ENCODE data around the gene PLSCR3.
A peak's percentile ranks its signal among the peaks of the same experiment; 100 is the strongest.

Gene PLSCR3

DNA sequence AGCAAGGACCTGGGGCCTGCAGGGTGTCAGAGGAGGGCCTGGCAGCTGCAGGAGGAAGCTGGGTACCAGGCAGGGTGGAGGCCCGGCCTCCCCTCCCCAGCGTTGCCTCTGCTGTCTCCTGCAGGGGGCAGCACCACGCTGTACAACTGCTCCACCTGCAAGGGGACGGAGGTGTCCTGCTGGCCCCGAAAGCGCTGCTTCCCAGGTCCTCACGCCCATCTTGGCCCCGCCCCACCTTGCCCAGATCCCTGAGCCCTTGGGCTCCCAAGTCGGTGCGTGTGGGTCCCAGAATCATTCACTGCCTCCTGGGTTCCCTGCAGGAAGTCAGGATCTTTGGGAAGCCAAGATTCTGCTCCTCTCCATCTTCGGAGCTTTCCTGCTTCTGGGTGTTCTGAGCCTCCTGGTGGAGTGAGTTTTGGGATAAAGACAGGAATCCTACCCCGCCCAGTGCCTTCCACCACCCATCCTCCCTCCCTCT is 38.2 kb downstream of the PLSCR3 start:
- H3K36me3 Mint-ChIP-seq = no peaks in the 10 kb centered on the region

DNA sequence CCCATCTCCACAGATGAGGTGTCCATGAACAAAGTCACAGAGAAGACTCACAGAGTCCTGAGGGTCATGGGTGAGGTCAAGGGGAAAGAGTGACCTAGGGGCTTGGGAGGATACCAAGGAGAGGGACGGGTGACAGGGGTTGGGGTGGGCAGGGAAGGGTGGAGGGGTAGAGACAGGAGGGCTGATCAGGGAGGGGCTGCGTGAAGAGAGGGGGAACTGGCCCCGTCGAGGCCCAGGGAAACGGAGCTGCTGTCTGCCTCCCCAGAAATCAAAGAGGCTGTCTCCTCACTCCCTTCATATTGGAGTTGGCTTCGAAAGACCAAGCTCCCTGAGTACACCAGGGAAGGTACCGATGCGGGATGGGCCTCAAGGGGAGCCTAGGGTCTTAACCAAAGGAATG is 38.8 kb downstream of the PLSCR3 start:
- H3K36me3 Mint-ChIP-seq = no peaks in the 10 kb centered on the region
- H3K27ac Mint-ChIP-seq = no peak overlapping the region

More for the DNA sequence above, 38.2 kb downstream of the PLSCR3 start:
- Mint-ChIP-seq H3K4me1 (ENCODE audit: low read depth) (peaks cover 14% of the 10 kb centered on the region), H3K27me3 (no peaks in the 10 kb centered on the region), H3K27ac (no peak overlapping the region), H3K4me3 (no peak overlapping the region), H3K9me3 (ENCODE audit: low read depth) (no peaks in the 10 kb centered on the region)

DNA sequence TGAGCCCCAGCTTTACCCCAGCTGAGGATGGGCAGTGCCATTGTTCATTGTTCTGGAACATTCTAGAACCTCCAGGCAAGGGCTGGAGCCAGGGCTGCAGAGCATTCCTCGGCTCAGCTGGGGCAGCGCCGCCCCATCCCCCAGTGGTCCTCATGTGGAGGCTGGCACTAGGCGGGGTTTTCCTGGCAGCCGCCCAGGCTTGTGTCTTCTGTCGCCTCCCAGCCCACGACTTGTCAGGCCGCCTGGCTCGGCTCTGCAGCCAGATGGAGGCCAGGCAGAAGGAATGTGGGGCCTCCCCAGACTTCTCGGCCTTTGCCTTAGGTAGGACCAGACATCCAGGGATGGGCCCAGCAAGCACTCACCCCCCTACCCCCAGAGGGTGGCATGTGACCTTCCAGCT is 39.3 kb downstream of the PLSCR3 start, which contains the start of gene TMEM95:
TSS of gene TMEM95 (plus strand) at position 104 of the 400 bp plus-strand sequence. CDS start at position 153, 49 bp downstream.
- Mint-ChIP-seq H3K36me3 (no peaks in the 10 kb centered on the region), H3K4me1 (ENCODE audit: low read depth) (peaks cover 17% of the 10 kb centered on the region), H3K27me3 (no peaks in the 10 kb centered on the region), H3K9me3 (ENCODE audit: low read depth) (no peaks in the 10 kb centered on the region), H3K4me3 (no peak within 1 kb of the TSS), H3K27ac (peak within 1 kb of the TSS; percentile 2)

More for the DNA sequence above, 38.8 kb downstream of the PLSCR3 start:
- no peaks in the 10 kb centered on the region for H3K27me3 Mint-ChIP-seq
- no peak overlapping the region for H3K4me3 Mint-ChIP-seq
- H3K9me3 Mint-ChIP-seq (ENCODE audit: low read depth) = no peaks in the 10 kb centered on the region
- peaks cover 14% of the 10 kb centered on the region for H3K4me1 Mint-ChIP-seq (ENCODE audit: low read depth)

DNA sequence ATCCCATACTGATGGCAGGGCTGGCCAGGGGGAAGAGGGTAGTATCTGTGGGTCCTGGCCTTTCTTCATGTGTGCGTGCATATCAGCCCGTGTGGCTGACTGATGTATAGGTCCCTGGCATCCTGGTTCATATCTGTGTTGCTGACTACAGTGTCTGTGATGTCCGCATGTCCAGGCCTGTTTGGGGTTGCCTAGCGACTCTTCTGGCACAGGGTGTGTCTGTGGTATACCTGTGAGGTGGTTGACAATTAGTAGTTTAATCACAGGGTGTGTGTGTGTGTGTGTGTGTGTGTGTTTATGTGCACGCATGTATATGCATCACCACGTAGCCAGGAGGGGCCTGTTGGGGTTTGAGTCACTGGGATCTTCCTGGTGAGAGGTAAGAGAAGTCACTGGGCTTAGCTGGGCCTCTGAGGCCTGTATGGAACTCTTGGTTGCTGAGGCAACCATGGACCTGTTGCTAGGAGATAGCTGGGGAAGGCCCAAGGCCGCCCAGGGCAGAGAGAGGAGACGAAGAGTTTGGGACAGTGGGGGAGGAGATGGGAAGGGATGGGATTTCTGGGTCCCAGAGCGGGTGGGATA is 40.0 kb downstream of the PLSCR3 start:
- Mint-ChIP-seq H3K4me1 (ENCODE audit: low read depth) (peaks cover 22% of the 10 kb centered on the region), H3K4me3 (no peak overlapping the region), H3K27ac (peak overlapping the region; percentile 2), H3K36me3 (no peaks in the 10 kb centered on the region), H3K27me3 (no peaks in the 10 kb centered on the region), H3K9me3 (ENCODE audit: low read depth) (no peaks in the 10 kb centered on the region)

DNA sequence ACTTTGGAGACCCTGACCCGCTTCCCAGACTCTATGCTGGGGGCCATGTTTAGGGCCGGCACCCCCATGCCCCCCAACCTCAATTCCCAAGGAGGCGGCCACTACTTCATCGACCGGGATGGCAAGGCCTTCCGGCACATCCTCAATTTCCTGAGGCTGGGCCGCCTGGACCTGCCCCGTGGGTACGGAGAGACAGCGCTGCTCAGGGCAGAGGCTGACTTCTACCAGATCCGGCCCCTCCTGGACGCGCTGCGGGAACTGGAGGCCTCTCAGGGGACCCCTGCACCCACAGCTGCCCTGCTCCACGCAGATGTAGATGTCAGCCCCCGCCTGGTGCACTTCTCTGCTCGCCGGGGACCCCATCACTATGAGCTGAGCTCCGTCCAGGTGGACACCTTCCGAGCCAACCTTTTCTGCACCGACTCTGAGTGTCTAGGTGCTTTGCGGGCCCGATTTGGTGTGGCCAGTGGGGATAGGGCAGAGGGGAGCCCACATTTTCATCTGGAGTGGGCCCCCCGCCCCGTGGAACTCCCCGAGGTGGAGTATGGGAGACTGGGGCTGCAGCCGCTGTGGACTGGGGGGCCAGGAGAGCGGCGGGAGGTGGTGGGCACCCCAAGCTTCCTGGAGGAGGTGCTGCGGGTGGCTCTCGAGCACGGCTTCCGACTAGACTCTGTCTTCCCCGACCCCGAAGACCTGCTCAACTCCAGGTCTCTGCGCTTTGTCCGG is 41.3 kb downstream of the PLSCR3 start:
- Mint-ChIP-seq H3K9me3 (ENCODE audit: low read depth) (no peaks in the 10 kb centered on the region), H3K27ac (no peak overlapping the region), H3K4me1 (ENCODE audit: low read depth) (peaks cover 24% of the 10 kb centered on the region), H3K27me3 (no peaks in the 10 kb centered on the region), H3K4me3 (peak overlapping the region; percentile 86), H3K36me3 (no peaks in the 10 kb centered on the region)

DNA sequence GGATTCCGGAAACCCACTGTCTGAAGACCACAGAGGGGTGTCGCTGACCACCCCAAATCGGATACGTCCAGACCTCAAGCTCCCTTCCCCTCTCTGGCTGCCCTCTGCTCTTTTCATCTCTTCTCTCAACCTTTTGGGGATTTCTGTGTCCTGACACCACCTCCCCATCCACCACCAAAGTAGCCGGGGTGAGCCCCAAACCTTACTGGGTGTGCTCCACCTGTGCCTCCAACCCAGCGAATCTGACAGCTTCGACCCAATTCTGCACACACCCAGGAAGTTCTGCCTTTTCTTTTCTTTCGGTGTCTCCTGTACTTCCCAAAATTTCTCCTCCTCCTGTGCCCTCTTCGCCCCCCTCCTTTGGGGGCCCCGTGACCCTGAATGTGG is 41.8 kb downstream of the PLSCR3 start:
- H3K36me3 Mint-ChIP-seq = no peaks in the 10 kb centered on the region
- peaks cover 24% of the 10 kb centered on the region for H3K4me1 Mint-ChIP-seq (ENCODE audit: low read depth)
- no peaks in the 10 kb centered on the region for H3K9me3 Mint-ChIP-seq (ENCODE audit: low read depth)
- peak overlapping the region; percentile 79 for H3K27ac Mint-ChIP-seq
- H3K4me3 Mint-ChIP-seq = peak overlapping the region; percentile 86
- no peaks in the 10 kb centered on the region for H3K27me3 Mint-ChIP-seq

DNA sequence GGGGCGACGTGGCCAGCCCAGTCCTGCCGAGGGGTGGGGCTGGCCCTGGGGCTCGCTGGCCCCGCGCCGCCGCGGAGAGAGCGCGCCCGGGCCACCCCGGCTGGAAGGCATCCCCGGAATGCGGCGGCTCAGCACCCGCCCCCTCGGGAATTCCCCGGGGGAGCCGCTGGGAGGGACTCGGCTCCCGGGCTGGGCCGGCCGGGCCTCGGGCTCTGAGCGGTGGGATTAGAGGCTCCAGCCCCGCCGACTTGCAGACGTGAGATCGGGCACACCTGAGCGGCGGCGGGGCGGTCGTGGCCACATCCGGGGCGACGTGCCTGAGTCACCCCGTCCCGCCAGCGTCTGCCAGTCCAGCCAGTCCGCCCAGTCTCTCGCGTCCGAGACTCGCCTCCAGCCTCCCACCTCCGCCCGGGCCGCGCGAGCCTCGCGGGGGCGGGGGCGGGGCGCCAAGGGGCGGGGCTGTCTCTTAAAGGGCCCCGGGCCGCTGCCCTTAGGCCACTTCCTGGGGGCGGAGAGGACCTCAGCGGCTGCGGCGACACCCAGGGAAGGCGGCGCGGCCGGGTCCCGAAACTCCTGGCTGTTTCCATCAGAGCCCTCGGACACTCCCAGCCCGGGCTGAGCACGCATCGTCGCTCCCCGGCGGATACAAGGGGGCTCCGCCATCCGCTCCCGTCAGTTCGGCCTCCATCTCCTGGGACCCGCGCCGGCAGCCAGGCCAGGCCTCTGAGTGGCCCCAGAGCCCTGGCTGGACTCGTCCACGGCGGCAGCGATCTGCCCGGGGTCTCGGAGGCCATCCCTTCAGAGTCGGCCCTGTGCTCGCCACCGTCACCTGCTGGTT is 42.4 kb downstream of the PLSCR3 start, which contains the start of gene KCTD11:
TSS of gene KCTD11 (plus strand) at position 498 of the 838 bp plus-strand sequence.
- Mint-ChIP-seq H3K36me3 (no peaks in the 10 kb centered on the region), H3K27me3 (no peaks in the 10 kb centered on the region), H3K9me3 (ENCODE audit: low read depth) (no peaks in the 10 kb centered on the region), H3K27ac (peak within 1 kb of the TSS; percentile 79), H3K4me3 (peak within 1 kb of the TSS; percentile 86), H3K4me1 (ENCODE audit: low read depth) (peaks cover 24% of the 10 kb centered on the region)

DNA sequence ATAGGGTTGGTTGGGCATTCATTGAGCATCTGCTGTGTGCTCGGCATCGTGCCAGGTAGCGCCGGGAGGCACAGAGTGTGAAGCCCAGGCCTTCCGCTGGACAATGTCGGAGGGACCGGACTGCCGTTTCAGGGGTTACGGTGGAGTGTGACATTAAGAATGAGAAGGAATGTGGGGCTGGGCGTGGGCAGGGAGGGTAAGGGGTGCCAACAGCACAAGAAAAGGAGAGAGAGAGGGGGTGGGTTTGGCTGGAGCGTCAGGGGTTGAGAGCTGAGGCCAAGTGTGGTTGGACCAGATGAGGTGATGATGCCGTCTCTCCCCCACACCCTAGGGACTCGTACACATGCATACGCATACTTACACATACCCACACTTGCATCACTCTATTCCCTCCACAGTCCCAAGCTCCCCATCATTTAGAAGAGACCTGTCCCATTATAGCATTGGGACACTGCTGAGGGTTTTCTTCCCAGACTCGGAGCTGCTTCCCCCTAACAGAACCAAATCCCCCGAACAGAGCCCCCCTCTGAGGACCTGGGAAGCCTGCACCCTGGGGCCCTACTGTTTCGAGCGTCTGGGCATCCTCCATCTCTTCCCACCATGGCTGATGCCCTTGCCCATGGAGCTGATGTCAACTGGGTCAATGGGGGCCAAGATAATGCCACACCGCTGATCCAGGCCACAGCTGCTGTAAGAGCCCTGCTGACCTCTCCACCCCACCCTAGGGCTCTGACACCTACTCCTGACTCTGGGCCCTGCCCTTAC is 45.7 kb downstream of the PLSCR3 start:
- Mint-ChIP-seq H3K4me3 (no peak overlapping the region), H3K36me3 (no peaks in the 10 kb centered on the region), H3K27me3 (no peaks in the 10 kb centered on the region), H3K27ac (no peak overlapping the region), H3K9me3 (ENCODE audit: low read depth) (no peaks in the 10 kb centered on the region), H3K4me1 (ENCODE audit: low read depth) (peaks cover 22% of the 10 kb centered on the region)

DNA sequence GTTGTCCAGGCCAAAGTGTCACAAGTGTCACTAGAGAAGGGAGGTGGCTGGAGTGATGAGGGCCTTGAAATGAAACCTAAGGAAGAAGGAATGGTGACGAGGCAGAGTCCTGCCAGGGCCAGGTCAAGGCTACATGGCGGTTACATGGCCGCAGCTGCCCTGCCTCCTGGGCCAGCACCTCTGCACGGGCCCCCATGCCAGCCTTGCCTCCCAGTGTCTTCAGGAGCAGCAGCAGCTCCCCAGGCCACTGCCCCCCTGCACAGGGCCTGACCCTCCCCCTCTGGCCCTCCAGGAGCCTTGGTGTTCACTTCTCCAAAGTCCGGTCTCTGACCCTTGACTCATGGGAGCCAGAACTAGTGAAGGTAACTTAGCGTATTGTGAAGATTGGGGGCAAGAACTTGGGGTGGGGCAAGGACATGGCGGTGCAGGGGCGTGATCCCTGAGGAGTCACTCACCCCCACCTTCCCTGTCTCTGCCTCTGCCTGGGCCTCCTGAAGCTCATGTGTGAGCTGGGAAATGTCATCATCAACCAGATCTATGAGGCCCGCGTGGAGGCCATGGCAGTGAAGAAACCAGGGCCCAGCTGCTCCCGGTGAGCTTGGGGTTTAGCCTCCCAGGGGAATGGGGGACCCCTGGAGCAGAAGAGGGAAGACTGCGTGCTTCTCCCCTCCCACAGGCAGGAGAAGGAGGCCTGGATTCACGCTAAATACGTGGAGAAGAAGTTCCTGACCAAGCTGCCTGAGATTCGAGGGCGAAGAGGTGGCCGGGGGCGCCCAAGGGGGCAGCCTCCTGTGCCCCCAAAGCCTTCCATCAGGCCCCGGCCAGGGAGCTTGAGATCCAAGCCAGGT is 46.5 kb downstream of the PLSCR3 start:
- H3K4me1 Mint-ChIP-seq (ENCODE audit: low read depth) = peaks cover 23% of the 10 kb centered on the region

DNA sequence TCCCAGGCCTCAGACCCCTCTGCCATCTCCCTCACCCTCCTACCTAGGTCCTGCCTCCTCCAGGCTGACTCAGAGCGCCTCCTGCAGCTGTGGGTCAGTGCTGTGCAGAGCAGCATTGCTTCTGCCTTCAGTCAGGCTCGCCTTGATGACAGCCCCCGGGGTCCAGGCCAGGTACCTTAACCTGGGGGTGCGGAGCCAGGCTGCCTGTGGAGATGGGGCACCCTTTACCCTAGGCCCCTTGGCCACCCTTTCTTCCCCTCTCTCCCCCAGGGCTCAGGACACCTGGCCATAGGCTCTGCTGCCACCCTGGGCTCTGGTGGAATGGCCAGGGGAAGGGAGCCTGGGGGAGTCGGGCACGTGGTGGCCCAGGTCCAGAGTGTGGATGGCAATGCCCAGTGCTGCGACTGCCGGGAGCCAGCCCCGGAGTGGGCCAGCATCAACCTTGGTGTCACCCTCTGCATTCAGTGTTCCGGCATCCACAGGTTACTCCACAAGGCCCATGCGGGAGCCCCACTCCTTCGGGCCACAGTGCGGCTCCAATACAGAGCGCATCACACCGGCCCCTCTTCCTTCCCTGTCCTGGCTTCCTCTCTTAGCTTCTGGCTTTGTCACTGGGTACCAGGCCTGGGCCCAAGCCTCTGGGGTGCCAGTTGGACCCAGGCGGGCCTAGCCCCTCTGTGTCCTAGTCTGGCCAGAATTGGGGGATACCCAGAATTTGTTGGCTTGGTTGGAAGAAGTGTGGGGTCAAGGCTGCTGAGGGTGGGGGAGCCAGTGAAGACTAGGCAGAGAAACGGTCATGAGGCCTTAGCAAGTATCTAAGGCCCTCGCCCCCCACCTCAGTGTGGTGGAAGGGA is 47.3 kb downstream of the PLSCR3 start:
- H3K9me3 Mint-ChIP-seq (ENCODE audit: low read depth) = no peaks in the 10 kb centered on the region
- no peak overlapping the region for H3K4me3 Mint-ChIP-seq
- no peaks in the 10 kb centered on the region for H3K36me3 Mint-ChIP-seq
- H3K27ac Mint-ChIP-seq = no peak overlapping the region
- H3K27me3 Mint-ChIP-seq = no peaks in the 10 kb centered on the region
- H3K4me1 Mint-ChIP-seq (ENCODE audit: low read depth) = peaks cover 18% of the 10 kb centered on the region

More for the DNA sequence above, 46.5 kb downstream of the PLSCR3 start:
- H3K27ac Mint-ChIP-seq = no peak overlapping the region
- no peaks in the 10 kb centered on the region for H3K27me3 Mint-ChIP-seq
- no peak overlapping the region for H3K4me3 Mint-ChIP-seq
- no peaks in the 10 kb centered on the region for H3K9me3 Mint-ChIP-seq (ENCODE audit: low read depth)
- no peaks in the 10 kb centered on the region for H3K36me3 Mint-ChIP-seq

DNA sequence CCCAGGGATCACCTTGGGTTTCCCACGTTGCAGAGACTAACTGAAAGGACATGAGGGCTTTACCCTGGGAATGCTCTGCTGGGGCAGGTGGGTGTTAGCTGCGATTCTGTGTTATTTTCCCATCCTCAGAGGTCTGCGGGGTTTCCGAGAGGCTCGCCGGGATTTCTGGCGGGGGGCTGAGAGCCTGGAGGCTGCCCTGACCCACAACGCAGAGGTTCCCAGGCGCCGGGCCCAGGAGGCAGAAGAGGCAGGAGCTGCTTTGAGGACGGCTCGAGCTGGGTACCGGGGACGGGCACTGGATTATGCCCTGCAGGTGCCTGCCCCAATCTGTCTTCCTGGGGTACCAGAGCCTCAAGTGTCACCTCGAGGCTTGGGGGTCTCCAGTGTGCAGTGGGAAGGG is 51.1 kb downstream of the PLSCR3 start:
- Mint-ChIP-seq H3K9me3 (ENCODE audit: low read depth) (no peaks in the 10 kb centered on the region), H3K4me3 (no peak overlapping the region), H3K27ac (peak overlapping the region; percentile 84), H3K27me3 (no peaks in the 10 kb centered on the region), H3K4me1 (ENCODE audit: low read depth) (peaks cover 17% of the 10 kb centered on the region), H3K36me3 (peaks cover 6% of the 10 kb centered on the region)

DNA sequence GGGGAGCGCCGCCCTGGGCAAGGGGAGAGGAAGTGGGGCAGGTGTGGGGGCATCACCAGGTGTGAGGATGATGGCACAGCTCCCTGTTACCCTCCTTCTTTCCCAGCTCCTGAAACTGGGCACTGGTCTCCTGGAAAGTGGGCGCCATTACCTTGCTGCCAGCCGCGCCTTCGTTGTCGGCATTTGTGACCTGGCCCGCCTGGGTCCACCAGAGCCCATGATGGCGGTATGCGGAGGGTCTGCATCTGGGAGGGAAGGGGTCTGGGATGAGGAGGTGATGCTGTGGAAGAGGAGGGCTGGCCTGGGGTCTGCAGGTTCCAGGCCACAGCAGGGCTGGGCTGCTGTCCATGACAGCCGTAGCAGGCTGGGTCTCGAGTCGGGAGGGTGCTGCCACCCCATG is 52.5 kb downstream of the PLSCR3 start:
- peaks cover 6% of the 10 kb centered on the region for H3K36me3 Mint-ChIP-seq
- no peak overlapping the region for H3K4me3 Mint-ChIP-seq
- no peaks in the 10 kb centered on the region for H3K27me3 Mint-ChIP-seq
- H3K27ac Mint-ChIP-seq = peak overlapping the region; percentile 22
- H3K9me3 Mint-ChIP-seq (ENCODE audit: low read depth) = no peaks in the 10 kb centered on the region
- H3K4me1 Mint-ChIP-seq (ENCODE audit: low read depth) = peaks cover 28% of the 10 kb centered on the region

DNA sequence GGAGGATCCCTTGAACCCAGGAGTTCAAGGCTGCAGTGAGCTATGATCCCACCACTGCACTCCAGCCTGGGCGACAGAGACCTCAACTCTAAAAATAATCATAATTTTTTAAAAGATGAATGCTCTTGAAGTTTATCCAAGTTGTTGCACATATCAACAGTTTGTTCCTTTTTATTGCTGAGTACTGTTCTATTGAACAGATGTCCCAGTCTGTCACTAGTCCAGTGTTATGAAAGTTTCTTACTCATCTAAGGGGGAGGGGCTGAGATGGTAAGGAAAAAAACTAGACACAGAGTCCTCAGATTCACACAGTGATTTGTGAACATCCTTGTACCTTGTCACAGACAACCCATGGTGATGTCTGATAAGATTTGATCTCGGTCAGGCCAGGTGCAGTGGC is 54.1 kb downstream of the PLSCR3 start:
- H3K27me3 Mint-ChIP-seq = no peaks in the 10 kb centered on the region
- H3K4me3 Mint-ChIP-seq = no peak overlapping the region
- H3K4me1 Mint-ChIP-seq (ENCODE audit: low read depth) = peaks cover 40% of the 10 kb centered on the region
- peaks cover 6% of the 10 kb centered on the region for H3K36me3 Mint-ChIP-seq
- H3K27ac Mint-ChIP-seq = peak overlapping the region; percentile 58
- no peaks in the 10 kb centered on the region for H3K9me3 Mint-ChIP-seq (ENCODE audit: low read depth)
